DMS153 (cell line): Measurements from ENCODE around the gene SBK3.
"Not testable (repeated sequence)": the region's sequence is repeated elsewhere in the genome, so short reads cannot be mapped to it uniquely, and the experiment has no call there.

Source experiments
- DNase-seq: peaks from one replicate; lab custom pipeline; 2025; lab: John Stamatoyannopoulos, UW

The SBK3 gene

DNA sequence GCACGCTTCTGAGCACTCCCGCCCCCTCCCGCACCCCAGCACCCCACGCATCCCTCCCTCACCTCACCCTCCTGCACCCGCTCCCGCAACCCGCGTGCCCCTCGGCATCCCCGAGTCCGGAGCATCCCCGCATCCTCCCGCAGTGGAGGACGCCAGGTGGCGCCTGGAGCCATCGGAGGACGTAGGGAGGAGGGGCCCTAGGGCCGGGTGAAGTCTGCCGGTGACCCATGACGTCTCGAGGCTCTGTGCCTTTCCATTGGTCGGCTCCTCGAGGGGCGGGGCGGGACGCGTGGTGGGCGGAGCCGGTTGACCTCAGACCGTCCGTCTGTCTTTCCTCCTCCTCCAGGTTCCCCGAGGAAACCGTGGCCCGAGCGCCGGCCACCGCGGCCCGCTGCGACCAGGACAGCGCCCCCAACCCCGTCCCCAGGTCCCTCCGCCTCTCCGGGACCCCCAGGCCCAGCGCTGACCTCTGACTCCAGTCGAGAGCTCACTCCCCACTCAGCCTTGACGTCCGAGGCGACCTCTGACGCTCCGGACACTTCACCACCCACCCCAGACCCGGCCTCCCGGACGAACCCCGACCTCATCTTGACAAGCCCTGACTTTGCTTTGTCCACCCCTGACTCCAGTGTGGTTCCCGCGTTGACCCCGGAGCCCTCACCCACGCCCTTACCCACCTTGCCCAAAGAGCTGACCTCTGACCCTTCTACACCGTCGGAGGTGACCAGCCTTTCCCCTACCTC is 28.3 kb downstream of the SBK3 start:
- peak; percentile 75 for DNase-seq

GRCh38 chr19:55508120-55508519 is 37.2 kb downstream of the SBK3 start:
- DNase-seq = no peak

DNA sequence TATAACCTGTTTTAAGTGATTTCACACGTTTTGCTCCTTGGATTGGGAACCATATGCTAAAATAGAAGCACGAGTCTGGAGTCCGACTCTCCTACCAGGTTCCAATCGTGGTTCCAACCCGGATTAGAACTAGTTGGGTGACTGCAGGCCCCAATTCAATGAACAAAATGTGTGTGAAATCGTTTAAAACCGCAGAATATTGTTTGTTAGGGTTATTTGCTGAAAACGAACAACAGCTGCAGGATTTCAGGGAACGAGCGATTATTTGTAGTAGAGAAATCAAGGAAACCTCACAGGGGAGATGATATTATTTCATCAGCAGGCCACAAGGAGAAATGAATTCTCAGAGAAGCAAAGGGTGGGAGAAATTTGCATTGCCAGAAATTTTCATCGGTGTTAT is 40.4 kb downstream of the SBK3 start:
- DNase-seq = no peak

GRCh38 chr19:55504252-55504603 is 41.1 kb downstream of the SBK3 start:
- no peak for DNase-seq

DNA sequence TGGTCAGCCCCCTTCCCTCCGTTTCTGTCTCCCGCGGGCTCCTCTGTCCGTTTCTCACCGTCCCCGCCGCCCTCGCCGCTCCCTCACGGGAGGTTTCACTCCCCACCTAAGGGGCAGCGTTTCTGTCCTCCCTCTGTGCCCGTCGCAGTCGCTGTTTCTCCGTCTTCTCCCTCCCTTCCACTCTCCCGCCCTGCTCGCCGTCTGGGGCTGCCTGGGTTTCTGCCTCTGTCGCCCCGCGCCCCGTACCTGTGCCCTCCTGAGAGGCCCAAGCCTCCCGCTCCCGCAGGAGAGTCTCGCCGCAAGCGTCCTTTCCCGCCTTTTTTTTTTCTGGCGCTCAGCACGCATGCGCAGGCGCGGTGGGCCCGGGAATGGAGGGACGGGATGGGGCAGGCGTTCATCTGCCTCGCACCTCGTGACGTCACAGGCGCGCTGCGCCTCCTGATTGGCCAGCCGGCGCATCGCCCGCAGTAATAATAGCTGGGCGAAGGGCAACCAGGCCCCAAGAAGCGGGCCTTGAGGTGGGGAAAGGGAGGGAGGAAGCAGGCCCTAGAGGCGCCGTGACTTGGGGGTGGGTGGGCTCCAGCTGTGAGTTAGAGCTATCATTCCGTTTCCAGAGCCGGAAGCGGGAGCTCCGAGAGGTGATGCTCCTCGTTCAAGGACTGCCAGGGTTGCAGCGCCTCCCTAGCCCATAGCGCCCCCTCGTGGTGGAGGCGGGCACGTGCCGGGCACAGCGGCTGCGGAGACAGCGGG is 41.7 kb downstream of the SBK3 start:
- DNase-seq = peak; percentile 93

GRCh38 chr19:55503157-55503501 is 42.2 kb downstream of the SBK3 start:
- DNase-seq = peak; percentile 29

- no peak for DNase-seq
These were observed 43.0 kb downstream of the SBK3 start for GRCh38 chr19:55502197-55502952.

DNA sequence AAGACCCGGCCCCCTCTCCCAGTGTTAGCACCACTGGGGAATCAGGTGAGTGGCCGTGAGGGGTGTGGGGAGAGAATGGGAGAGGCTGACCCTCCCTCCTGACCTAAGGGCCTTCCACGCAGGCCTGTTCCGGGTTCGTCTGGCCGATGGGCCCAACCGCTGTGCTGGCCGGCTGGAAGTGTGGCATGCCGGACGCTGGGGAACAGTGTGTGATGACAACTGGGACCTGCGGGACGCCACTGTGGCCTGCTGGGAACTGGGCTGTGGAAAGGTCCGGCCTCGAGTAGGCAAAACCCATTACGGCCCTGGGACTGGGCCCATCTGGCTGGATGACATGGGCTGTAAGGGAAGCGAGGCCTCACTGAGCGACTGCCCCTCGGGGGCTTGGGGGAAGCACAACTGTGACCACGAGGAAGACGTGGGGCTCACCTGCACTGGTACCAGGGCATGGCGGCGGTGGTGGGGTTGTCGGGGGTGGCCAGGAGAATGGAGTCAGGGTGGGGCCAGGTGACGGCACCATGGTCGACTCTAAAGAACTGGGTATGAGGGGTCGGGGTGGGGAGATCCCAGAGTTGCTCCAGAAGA is 44.9 kb downstream of the SBK3 start:
- DNase-seq = no peak

DNA sequence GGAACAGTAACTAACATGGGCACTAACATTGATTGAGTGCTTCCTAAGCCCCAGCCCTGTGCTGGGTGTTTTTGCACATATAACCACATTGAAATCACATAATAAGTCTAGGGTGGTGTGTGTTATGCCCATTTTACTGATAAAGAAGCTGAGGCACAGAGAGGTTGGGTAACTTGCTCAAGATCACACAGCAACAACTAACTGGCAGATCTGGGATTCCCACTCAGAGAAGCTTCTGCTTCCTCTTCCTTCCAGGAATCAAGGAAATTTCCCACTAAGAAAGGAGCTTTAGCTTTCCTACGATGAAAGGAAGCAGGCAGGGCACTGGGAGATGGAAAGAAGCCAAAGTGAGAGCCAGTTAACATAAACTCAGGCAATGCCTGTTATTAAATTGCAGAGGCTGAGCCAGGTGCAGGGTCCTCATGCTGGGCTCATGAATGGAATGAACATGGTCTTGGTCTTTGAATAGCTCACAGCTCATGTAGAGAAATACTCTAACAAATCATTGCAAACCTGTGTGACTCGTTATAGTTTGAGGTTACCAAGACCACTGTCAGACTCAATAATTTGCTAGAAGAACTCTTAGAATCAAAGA is 47.0 kb downstream of the SBK3 start:
- no peak for DNase-seq

DNA sequence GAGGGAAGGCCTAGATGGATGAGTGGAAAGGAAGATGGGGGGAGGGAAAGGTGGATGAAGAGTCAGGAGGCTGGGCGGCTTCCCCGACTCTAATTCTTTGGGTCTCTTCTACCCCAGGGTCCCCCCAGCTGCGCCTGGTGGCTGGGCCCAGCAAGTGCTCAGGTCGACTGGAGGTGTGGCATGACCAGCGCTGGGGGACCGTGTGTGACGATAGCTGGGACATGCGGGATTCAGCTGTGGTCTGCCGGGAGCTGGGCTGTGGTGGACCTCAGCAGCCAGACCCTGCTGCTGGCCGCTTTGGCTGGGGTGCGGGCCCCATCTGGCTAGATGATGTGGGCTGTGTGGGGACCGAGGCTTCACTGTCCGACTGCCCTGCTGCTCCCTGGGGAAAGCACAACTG is 47.6 kb downstream of the SBK3 start:
- no peak for DNase-seq

- not testable (repeated sequence) for DNase-seq
These were observed 48.5 kb downstream of the SBK3 start for GRCh38 chr19:55496820-55497219.

- DNase-seq = no peak
These were observed 49.5 kb downstream of the SBK3 start for GRCh38 chr19:55495646-55496349.

GRCh38 chr19:55494172-55494761 is 51.1 kb downstream of the SBK3 start:
- DNase-seq = no peak

DNA sequence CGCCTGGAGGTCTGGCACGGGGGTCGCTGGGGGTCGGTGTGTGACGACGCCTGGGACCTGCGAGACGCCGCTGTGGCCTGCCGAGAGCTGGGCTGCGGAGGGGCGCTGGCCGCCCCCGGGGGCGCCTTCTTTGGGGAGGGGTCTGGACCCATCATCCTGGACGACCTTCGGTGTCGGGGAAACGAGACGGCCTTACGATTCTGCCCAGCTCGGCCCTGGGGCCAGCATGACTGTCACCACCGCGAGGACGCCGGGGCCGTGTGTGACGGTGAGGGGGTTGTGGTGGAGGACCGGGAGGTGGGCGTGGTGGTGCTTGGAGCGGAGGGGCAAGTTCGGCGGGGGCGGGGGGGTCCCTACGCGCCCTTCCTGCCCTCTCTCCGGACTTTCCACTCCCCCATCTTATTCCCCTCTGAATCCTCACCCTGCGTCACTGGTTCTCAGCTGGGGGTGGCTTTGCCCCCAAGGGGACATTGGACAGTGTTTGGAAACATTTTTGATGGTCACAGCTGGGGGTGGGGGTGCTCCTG is 51.6 kb downstream of the SBK3 start:
- DNase-seq = no peak

- no peak for DNase-seq
These were observed 52.2 kb downstream of the SBK3 start for GRCh38 chr19:55493052-55493644.

GRCh38 chr19:55492362-55492944 is 52.9 kb downstream of the SBK3 start:
- DNase-seq = peak; percentile 14

GRCh38 chr19:55491546-55492360 is 53.6 kb downstream of the SBK3 start:
- DNase-seq = no peak
